Astrocyte (in vitro differentiated cells and primary cell): ENCODE results near the gene SPNS1.

ENCODE experiments used
- CTCF ChIP-seq: IDR thresholded peaks from 2 replicates; pipeline ENCODE4 v1.5.1; 2011; ENCODE audit warnings: low read depth, mild to moderate bottlenecking, inconsistent platforms, low read length, moderate library complexity; ENCODE audit not compliant: insufficient read depth
- EZH2 ChIP-seq: IDR thresholded peaks from 2 replicates; pipeline ENCODE4 v1.6.1; 2012; ENCODE audit warnings: mild to moderate bottlenecking, low read length, inconsistent platforms; ENCODE audit not compliant: insufficient read depth

- TF ChIP-seq CTCF = no peak
- no peak for TF ChIP-seq EZH2
Observed at GRCh38 chr16:28991687-28992086, 17.1 kb downstream of the SPNS1 start.
